ENCODE results near the gene KEAP1.
"Not testable (repeated sequence)": the region's sequence is repeated elsewhere in the genome, so short reads cannot be mapped to it uniquely, and the experiment has no call there.

The KEAP1 gene

DNA sequence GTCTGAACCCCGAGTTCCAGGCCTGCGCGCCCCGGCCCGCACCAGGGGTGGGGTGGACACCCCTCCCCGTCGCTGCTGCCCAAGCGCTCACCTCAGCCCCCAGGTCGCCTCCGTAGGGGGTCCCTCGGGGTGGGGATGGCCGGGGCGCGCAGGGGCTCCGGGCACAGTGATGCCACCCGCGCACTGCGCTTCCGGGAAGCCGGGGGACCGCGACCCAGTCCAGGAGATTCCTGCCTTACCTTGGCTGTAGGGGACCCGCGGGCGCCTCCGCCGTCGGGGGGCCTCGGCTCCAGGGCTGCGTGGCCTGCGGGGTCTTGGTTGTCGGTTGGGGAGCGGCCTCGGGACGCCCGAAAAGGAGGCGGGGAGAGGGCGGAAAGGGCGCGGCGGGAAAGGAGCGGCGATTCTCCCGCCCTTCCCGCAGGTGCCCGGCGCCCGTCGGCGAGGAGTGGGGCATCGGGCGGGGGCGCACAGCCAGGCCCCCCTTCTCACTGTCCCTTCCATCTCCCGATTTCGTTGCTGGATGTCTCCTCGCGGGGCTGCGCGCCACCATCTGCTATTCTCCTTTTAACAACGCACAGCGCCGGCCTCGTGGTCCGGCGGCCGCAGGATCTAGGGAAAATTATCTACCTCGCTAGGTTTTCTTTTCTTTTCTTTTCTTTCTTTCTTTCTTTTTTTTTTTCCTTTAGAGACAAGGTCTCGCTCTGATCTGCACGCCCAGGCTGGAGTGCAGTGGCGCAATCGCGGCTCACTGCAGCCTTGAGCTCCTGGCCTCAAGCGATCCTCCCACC is at the start of gene KEAP1:
Gene KEAP1, minus strand, starts transcription at position 355 of the 788 bp plus-strand sequence. CDS start 3,323 bp downstream, outside the sequence.
- no peak for DNase-seq

DNA sequence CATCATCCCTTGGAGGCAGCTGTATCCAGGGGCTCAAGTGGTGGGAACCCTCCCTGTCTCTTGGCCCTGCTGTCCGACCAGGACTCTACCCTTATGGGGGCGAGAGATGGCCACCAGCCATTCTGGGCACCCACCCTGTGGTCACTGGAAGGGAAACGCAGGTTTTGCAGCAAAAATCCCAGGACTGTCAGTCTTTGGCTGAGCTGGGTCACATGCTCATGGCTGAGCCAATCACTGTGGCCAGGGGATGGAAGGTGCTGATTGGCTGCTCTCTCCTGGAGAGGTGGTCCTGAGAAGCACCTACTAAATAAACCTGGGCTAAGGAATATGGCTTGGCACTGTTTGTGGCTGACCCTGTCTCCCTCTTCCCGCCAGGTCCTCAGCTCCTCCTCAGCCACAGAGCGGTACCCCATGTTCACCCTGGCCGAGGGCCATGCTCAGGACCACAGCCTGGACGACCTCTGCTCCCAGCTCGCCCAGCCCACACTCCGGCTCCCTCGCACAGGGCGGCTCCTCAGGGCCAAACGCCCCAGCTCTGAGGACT is 49.4 kb upstream of the KEAP1 start:
- no peak for DNase-seq

DNA sequence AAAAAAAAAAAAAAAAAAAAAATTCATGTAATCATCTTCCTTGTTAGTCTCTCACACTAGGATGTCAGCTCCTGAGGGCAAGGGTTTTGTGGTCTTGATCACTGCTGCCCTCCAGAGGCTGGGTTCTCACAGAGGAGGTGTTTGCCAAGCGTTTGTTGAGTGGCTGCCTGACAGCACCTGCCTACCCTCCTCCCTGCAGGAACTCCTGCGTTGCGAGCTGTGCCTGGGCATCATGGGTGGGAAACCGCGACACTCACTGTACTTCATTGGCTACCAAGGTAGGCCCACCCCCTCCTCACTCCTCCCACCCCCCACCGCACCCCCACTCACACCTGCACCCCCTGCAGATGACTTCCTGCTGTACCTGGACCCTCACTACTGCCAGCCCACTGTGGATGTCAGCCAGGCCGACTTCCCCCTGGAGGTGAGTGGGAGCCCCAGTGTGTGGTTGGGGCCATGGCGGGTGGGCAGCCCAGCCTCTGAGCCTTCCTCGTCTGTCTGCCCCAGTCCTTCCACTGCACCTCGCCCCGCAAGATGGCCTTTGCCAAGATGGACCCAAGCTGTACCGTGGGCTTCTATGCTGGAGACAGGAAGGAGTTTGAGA is 48.6 kb upstream of the KEAP1 start:
- DNase-seq = no peak

- DNase-seq = not testable (repeated sequence)
Measured at GRCh38 chr19:10551006-10551405, 47.9 kb upstream of the KEAP1 start.

DNA sequence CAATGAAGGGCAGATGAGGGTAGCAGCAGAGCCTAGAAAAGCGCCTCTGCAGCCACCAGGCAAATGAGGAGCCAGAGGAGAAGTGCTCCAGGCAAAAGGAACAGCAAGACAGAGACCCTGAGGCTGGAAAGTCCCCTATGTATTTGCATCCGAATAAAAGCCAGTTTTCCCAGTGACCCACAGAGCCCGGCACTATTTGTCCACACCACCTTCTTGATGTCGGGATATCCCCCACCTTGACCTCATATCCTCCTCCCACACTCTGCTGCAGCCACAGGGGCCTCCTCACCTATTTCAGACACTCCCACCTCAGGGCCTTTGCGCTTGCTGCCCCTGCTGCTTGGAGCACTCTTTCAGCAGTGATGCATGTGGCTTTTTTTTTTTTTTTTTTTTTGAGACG is 47.2 kb upstream of the KEAP1 start:
- no peak for DNase-seq

- no peak for DNase-seq
Measured at GRCh38 chr19:10549733-10550132, 46.6 kb upstream of the KEAP1 start.

DNA sequence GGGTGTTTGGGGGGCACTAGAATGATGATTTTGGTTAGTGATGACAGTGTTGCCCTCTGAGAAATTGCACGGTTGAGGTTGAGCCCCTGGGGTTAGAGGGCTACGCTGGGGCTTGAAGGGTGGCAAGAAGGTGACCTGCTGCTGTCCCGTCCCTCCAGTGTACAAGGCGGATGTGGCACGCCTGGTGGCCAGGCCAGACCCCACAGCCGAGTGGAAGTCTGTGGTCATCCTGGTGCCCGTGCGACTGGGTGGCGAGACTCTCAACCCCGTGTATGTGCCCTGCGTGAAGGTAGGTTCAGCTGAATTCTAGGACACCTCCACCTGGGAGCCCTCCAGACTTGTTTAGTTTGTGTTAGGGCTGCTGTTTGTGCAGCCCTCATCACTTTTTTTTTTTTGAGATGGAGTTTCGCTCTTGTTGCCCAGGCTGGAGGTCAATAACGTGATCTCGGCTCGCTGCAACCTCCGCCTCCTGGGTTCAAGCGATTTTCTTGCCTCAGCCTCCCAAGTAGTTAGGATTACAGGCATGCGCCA is 45.7 kb upstream of the KEAP1 start:
- no peak for DNase-seq

DNA sequence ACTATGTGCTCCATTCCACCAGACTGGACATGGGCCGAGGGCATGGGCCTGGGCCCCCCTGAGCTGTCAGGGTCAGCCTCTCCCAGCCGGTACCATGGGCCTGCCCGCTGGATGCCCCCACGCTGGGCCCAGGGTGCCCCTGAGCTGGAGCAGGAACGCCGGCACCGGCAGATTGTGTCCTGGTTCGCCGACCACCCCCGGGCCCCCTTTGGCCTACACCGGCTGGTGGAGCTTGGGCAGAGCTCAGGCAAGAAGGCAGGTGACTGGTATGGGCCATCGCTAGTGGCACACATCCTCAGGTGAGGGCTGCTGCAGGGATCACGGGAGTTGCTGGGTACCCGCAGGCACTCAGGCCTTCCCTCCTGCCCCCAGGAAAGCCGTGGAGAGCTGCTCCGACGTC is 43.7 kb upstream of the KEAP1 start:
- no peak for DNase-seq

DNA sequence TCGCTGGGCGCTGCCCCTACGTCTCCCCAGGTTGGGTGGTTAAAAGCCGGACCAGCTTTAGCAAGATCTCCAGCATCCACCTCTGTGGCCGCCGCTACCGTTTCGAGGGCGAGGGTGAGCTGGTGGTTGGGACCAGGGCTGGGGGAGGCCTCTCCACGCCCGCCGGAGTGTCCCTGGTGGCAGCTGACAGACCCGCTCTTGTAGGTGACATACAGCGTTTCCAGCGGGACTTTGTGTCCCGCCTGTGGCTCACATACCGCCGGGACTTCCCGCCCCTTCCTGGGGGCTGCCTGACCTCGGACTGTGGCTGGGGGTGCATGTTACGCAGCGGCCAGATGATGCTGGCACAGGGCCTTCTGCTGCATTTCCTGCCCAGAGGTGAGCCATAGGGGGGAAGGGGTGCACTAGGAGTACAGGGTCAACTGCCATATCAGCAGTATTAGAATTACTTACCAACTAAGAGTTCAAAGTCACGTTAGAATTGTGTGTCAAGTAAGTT is 41.6 kb upstream of the KEAP1 start:
- no peak for DNase-seq

- peak; percentile 17 for DNase-seq
Measured at GRCh38 chr19:10544242-10544752, 41.1 kb upstream of the KEAP1 start.

- DNase-seq = peak; percentile 77
Measured at GRCh38 chr19:10543420-10544241, 40.5 kb upstream of the KEAP1 start, which contains the start of gene ATG4D. Gene ATG4D (plus strand): TSS chr19:10543904. CDS start chr19:10544091, 187 bp downstream.

- no peak for DNase-seq
Measured at GRCh38 chr19:10543059-10543419, 39.9 kb upstream of the KEAP1 start.

- not testable (repeated sequence) for DNase-seq
Measured at GRCh38 chr19:10539016-10539415, 35.9 kb upstream of the KEAP1 start.

- DNase-seq = no peak
Measured at GRCh38 chr19:10538204-10538983, 35.2 kb upstream of the KEAP1 start.

DNA sequence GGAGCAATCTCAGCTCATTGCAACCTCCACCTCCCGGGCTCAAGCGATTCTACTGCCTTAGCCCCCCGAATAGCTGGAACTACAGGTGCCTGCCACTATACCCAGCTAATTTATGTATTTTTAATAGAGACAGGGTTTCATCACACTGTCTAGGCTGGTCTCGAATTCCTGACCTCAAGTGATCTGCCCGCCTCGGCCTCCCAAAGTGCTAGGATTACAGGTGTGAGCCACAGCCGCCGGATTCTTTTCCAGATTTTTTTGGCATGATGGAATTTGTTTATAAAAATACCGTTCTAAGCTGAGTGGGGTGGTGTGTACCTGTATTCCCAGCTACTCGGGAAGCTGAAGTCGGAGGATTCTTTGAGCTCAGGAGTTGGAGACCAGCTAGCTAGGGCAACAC is 34.5 kb upstream of the KEAP1 start:
- no peak for DNase-seq

GRCh38 chr19:10535613-10536012 is 32.5 kb upstream of the KEAP1 start:
- no peak for DNase-seq

DNA sequence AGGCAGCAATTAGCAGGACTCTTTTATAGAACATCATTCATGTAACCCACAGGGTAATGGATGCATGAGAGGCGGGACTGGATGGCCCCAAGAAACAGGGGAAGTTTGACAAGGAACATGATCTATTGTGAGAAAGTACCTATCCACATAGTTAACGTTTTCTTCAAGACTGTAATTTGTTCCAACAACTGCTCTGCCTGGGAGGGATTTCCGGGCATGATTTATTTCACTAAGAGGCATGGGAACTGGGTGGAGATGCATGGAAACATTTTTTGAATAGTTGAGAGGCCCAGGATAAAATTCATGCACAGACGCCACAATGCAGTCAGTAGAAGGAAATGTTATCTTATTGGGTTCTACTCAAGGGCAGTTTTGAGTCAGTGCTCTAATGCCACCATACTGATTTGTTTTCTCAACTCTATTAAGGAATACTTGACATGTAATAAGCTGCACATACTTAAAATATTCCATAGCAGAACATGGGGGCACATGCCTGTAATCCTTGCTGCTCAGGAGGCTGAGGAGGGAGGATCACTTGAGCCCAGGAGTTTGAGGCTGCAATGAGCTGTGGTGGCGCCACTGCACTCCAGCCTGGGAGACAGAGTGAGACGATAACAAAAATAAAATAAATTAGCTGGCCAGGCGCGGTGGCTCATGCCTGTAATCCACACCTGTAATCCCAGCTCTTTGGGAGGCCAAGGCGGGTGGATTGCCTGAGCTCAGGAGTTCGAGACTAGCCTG is 30.7 kb upstream of the KEAP1 start:
- DNase-seq = no peak

DNA sequence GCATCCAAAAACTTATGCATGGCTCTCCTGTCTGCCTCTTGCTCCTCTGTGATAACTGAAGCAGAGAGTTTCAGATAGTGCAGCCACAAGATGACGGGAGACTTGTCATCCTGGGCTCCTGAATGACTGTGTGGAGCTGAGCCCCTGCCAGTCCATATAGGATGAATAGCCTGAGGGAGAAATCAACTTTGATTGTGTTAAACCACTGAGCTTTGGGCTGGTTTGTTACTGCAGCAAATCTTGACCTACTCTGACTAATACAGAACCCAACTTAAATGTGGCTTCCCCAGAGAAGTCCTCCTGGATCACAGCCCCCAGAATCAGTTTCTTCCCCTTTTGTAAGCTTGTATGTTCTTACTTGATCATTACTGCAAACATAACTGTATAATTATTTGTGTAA is 29.3 kb upstream of the KEAP1 start:
- no peak for DNase-seq

GRCh38 chr19:10526887-10527286 is 23.7 kb upstream of the KEAP1 start:
- not testable (repeated sequence) for DNase-seq

- no peak for DNase-seq
Measured at GRCh38 chr19:10525636-10526035, 22.5 kb upstream of the KEAP1 start.

DNA sequence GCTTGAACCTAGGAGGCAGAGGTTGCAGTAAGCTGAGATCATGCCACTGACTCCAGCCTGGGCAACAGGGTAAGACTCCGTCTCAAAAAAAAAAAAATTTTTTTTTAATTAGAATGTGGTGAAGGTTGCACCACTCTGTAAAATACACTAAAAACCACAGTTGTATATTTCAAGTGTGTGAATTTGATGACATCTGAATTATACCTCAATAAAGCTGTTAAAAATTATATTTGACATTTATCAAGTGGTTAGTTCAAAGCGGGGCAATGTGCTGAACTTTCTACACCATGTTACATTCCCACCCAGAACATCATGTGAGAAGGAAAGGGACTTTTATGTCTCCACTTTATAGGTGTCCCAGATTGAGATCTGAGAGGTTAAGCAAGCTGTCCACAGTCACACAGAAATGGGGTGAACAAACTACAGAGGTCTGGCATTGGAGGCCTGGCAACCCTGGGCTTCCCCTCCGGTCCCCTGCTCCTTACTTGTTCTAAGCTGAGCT is 20.0 kb upstream of the KEAP1 start:
- DNase-seq = no peak
